CD14-positive monocyte (primary cell): ENCODE results near the gene ATP2C2. TPM values are rescaled to one million over a fixed set of nuclear protein-coding genes. Genes with fewer than 3 reads are reported as not detected.

Experiments used
- DNase-seq, 3 donors: peaks; one replicate each; pipeline ENCODE4 v3.0.0-alpha.2; 2011 to 2022
- H2AFZ ChIP-seq: 2 replicates; pipeline ENCODE4 v1.6.0; 2012; ENCODE audit warnings: mild to moderate bottlenecking, low read depth, low read length, inconsistent platforms; ENCODE audit not compliant: insufficient read depth, poor library complexity, severe bottlenecking
- H3K27ac ChIP-seq, 2 donors: 1 replicate in 1 of 2; 2 replicates in 1 of 2; pipeline ENCODE4 v1.5.1; 2012 to 2013; ENCODE audit warnings: low read length in 2 of 2, control low read depth in 1 of 2, inconsistent platforms in 1 of 2, low read depth in 1 of 2, mild to moderate bottlenecking in 1 of 2
- H3K27me3 ChIP-seq, 2 donors: one replicate each; pipeline versions ENCODE4 v1.6.0 to v1.6.1; 2011 to 2013; ENCODE audit warnings: low read length in 2 of 2; ENCODE audit not compliant: control insufficient read depth in 2 of 2, insufficient read depth in 2 of 2
- H3K36me3 ChIP-seq, 2 donors: replicated peaks in 1 of 2; 1 replicate in 1 of 2; 2 replicates in 1 of 2; pipeline versions ENCODE4 v1.5.1 to v1.6.1; 2012 to 2013; ENCODE audit warnings: low read length in 2 of 2, control low read depth in 1 of 2, inconsistent platforms in 1 of 2, mild to moderate bottlenecking in 1 of 2; ENCODE audit not compliant: insufficient read depth in 2 of 2, control insufficient read depth in 1 of 2
- H3K4me1 ChIP-seq, 2 donors: 1 replicate in 1 of 2; 2 replicates in 1 of 2; pipeline versions ENCODE4 v1.5.1 to v1.6.1; 2012 to 2013; ENCODE audit warnings: low read length in 2 of 2, control low read depth in 1 of 2, inconsistent platforms in 1 of 2, mild to moderate bottlenecking in 1 of 2, moderate library complexity in 1 of 2; ENCODE audit not compliant: insufficient read depth in 2 of 2, control insufficient read depth in 1 of 2
- H3K4me2 ChIP-seq: replicated peaks from 2 replicates; pipeline ENCODE3; 2012; ENCODE audit warnings: low read length, moderate library complexity, mild to moderate bottlenecking; ENCODE audit not compliant: poor library complexity, severe bottlenecking; ENCODE audit errors: extremely low read depth
- H3K4me3 ChIP-seq, 3 experiments: fragments of 200-600 bp in 1 of 3; sonication (generic) in 1 of 3; replicated peaks in 1 of 3; 1 replicate in 2 of 3; 2 replicates in 1 of 3; pipeline ENCODE4 v1.5.1; 2011 to 2013; ENCODE audit warnings: low read length in 3 of 3, mild to moderate bottlenecking in 3 of 3, control low read depth in 2 of 3, low read depth in 2 of 3, inconsistent platforms in 1 of 3, moderate library complexity in 1 of 3
- H3K79me2 ChIP-seq: 2 replicates; pipeline ENCODE4 v1.6.0; 2012; ENCODE audit warnings: mild to moderate bottlenecking, control low read depth, inconsistent platforms, low read length, moderate library complexity; ENCODE audit not compliant: insufficient read depth
- H3K9ac ChIP-seq: 2 replicates; pipeline ENCODE4 v1.6.0; 2017; ENCODE audit warnings: low read length, mild to moderate bottlenecking; ENCODE audit not compliant: insufficient read depth, poor library complexity, severe bottlenecking
- H3K9me3 ChIP-seq, 2 donors: replicated peaks in 1 of 2; 1 replicate in 1 of 2; 2 replicates in 1 of 2; pipeline versions ENCODE4 v1.5.1 to v1.6.1; 2012 to 2013; ENCODE audit warnings: low read length in 2 of 2, control low read depth in 1 of 2; ENCODE audit not compliant: control insufficient read depth in 1 of 2, insufficient read depth in 1 of 2
- H4K20me1 ChIP-seq: 2 replicates; pipeline ENCODE4 v1.6.0; 2012; ENCODE audit warnings: mild to moderate bottlenecking, low read length, control low read depth, moderate library complexity; ENCODE audit not compliant: insufficient read depth
- H3K27ac Mint-ChIP-seq, 7 donors: one replicate each; pipeline ENCODE4 v1.8.0; 2020; ENCODE audit warnings: mild to moderate bottlenecking in 7 of 7, mixed read lengths in 7 of 7, moderate library complexity in 6 of 7, inconsistent platforms in 2 of 7
- H3K27me3 Mint-ChIP-seq, 3 donors: one replicate each; pipeline ENCODE4 v1.8.0; 2021 to 2022; ENCODE audit warnings: low read depth in 3 of 3, mild to moderate bottlenecking in 3 of 3, mixed read lengths in 3 of 3, moderate library complexity in 3 of 3, inconsistent platforms in 1 of 3
- H3K36me3 Mint-ChIP-seq, 2 donors: one replicate each; pipeline ENCODE4 v1.8.0; 2020; ENCODE audit warnings: mixed read lengths in 2 of 2, inconsistent platforms in 1 of 2, mild to moderate bottlenecking in 1 of 2
- H3K4me1 Mint-ChIP-seq: one replicate; pipeline ENCODE4 v1.8.0; 2020; ENCODE audit warnings: mild to moderate bottlenecking, mixed read lengths
- H3K4me3 Mint-ChIP-seq, 2 donors: one replicate each; pipeline ENCODE4 v1.8.0; 2020; ENCODE audit warnings: mild to moderate bottlenecking in 2 of 2, mixed read lengths in 2 of 2, moderate library complexity in 1 of 2
- H3K9me3 Mint-ChIP-seq, 7 donors: one replicate each; pipeline ENCODE4 v1.8.0; 2020 to 2022; ENCODE audit warnings: mixed read lengths in 7 of 7, mild to moderate bottlenecking in 6 of 7, moderate library complexity in 6 of 7, inconsistent platforms in 2 of 7
- WGBS: methylation state at CpG from one replicate; pipeline ENCODE4 v1.1.5; 2013; ENCODE audit warnings: missing lambda C conversion rate; ENCODE audit not compliant: insufficient coverage; 5-methylcytosine and 5-hydroxymethylcytosine counted together
- intact Hi-C, 2 donors: fragments of 100-400 bp; cut with micrococcal nuclease; formaldehyde crosslinking; loops; one replicate each; pipeline versions ENCODE4 v1.15.0 to v1.15.1; 2023
- polyA plus RNA-seq, 3 donors: library from polyadenylated mRNA; depleted of rRNA in 1 of 3; unstranded in 2 of 3; stranded (reverse) in 1 of 3; fragments of 300-500 nt in 2 of 3; fragments of >200 nt in 1 of 3; fragmentation: Illumina TruSeq in 2 of 3; gene quantifications; 1 replicate in 2 of 3; 2 replicates in 1 of 3; pipeline ENCODE4 v1.2.3, GENCODE V29; 2012 to 2021
- TF ChIP-seq, protein P1 (sequence below): fragments of 200-600 bp; IDR thresholded peaks from one replicate; pipeline ENCODE4 v1.8.0; 2022; ENCODE audit warnings: antibody characterized with exemption, mild to moderate bottlenecking

The ATP2C2 gene
- polyA plus RNA-seq, 3 donors = 0.05 TPM; not detected in 2

DNA sequence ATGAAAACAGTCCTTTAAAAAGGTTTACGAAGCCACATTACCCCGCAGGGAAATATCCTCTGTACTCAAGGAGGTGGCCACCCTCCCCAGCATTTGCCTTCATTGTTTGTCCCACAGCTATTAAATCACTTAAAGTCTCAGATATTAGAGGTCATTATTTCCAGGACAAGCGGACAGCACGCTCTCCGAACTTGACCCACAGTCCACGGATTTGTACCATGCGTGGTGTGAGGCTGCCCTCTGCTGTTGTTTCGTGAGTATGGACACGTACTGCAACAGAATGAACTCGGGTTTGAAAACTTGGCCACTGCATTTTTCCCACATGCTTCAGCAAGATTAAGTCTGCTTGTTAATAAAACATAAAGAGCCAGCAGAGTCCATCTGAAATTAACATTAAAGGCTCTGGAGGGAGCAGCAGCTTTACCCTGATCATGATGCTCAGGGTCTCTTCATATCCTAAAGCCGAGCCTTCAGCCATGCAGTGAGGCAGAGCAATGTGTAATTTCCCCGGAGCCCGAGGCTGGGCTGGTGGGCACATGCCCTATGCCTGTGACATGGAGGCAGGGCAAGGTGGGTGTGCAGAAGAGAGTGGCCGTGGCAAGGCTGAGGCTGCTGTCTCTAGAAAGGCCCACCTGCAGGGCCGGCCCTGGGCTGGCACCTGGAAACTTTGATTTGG, 116.4 kb downstream of the ATP2C2 start:
- Mint-ChIP-seq H3K36me3 (peaks cover 29 to 72% of the 10 kb centered on the region in 2 donors), H3K4me3 (no peak overlapping the region), H3K9me3 (peaks cover 0 to 1% (median 0%) of the 10 kb centered on the region in 7 donors), H3K27me3 (peaks cover 0 to 2% (median 0%) of the 10 kb centered on the region in 3 donors), H3K27ac (no peak overlapping the region), H3K4me1 (no peaks in the 10 kb centered on the region)
- TF ChIP-seq, protein P1, sequence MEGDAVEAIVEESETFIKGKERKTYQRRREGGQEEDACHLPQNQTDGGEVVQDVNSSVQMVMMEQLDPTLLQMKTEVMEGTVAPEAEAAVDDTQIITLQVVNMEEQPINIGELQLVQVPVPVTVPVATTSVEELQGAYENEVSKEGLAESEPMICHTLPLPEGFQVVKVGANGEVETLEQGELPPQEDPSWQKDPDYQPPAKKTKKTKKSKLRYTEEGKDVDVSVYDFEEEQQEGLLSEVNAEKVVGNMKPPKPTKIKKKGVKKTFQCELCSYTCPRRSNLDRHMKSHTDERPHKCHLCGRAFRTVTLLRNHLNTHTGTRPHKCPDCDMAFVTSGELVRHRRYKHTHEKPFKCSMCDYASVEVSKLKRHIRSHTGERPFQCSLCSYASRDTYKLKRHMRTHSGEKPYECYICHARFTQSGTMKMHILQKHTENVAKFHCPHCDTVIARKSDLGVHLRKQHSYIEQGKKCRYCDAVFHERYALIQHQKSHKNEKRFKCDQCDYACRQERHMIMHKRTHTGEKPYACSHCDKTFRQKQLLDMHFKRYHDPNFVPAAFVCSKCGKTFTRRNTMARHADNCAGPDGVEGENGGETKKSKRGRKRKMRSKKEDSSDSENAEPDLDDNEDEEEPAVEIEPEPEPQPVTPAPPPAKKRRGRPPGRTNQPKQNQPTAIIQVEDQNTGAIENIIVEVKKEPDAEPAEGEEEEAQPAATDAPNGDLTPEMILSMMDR = peak; percentile 33
- Histone ChIP-seq H3K9me3 (no peaks in the 10 kb centered on the region), H3K9ac (no peak overlapping the region), H3K4me3 (no peak overlapping the region), H3K4me1 (no peaks in the 10 kb centered on the region), H3K79me2 (no peaks in the 10 kb centered on the region), H3K36me3 (peaks cover 0 to 26% of the 10 kb centered on the region in 2 donors), H2AFZ (no peak overlapping the region), H3K27ac (no peak overlapping the region), H3K27me3 (no peaks in the 10 kb centered on the region), H4K20me1 (no peaks in the 10 kb centered on the region), H3K4me2 (no peak overlapping the region)
- intact Hi-C loops = loop anchor here in 1 of 2 donors (5.0 kb wide), 1 partner anchor 207 kb away; no protein-coding TSS in a partner anchor
- no peak for DNase-seq
- WGBS = 73% methylated on average over 11 of the region's 15 CpGs

DNA sequence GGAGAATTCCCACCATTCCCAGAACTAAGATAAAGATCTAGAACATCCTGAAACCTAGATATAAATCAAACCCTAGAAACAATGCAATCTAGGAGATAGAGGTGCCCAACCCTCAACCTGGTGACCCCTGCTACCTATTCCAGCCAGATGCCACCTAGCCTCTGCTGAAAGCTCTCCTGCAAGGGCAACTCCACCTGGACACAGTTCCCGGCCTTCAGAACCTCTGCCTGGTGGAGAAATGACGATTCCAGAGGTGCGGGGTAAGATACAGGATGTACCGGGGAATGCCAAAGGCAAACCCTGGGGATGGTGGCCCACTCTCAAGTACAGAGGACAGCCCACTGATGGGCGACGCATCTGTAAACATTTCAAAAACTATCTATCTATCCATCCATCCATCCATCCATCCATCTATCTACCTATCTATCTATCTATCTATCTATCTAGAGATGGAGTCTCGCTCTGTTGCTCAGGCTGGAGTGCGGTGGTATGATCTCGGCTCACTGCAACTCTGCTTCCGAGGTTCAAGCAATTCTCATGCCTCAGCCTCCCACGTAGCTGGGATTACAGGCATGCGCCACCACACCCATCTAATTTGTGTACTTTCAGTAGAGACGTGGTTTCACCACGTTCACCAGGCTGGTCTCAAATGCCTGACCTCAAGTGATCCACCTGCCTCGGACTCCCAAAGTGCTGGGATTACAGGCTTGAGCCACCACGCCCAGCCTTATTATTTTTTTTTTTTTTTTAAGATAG, 117.1 kb downstream of the ATP2C2 start:
- intact Hi-C loops = no loop called here
- peak overlapping the region in 2 of 7 donors; percentile 8 to 25 for H3K27ac Mint-ChIP-seq
- Histone ChIP-seq H3K9me3 (no peaks in the 10 kb centered on the region), H3K4me2 (no peak overlapping the region), H2AFZ (no peak overlapping the region), H3K27me3 (no peaks in the 10 kb centered on the region), H3K79me2 (no peaks in the 10 kb centered on the region), H3K27ac (no peak overlapping the region), H3K4me1 (no peaks in the 10 kb centered on the region), H3K36me3 (peaks cover 0 to 26% of the 10 kb centered on the region in 2 donors), H3K9ac (no peak overlapping the region), H3K4me3 (no peak overlapping the region), H4K20me1 (no peaks in the 10 kb centered on the region)
- H3K4me1 Mint-ChIP-seq = no peaks in the 10 kb centered on the region
- H3K9me3 Mint-ChIP-seq = peaks cover 0 to 1% (median 0%) of the 10 kb centered on the region in 7 donors
- no peak for DNase-seq
- TF ChIP-seq, protein P1 = no peak
- 91% methylated on average over 9 of the region's 16 CpGs for WGBS
- H3K4me3 Mint-ChIP-seq = no peak overlapping the region
- peaks cover 33 to 73% of the 10 kb centered on the region in 2 donors for H3K36me3 Mint-ChIP-seq
- H3K27me3 Mint-ChIP-seq = peaks cover 0 to 2% (median 0%) of the 10 kb centered on the region in 3 donors
